HG02798 (cell line): ENCODE measurements around the gene TGM6.
"Not testable (repeated sequence)": the region's sequence is repeated elsewhere in the genome, so short reads cannot be mapped to it uniquely, and the experiment has no call there.

Experiments
- ATAC-seq: cut with Tn5 transposase; IDR thresholded peaks from one replicate; pipeline ENCODE4 v1.9.1; 2021; ENCODE audit warnings: mild to moderate bottlenecking; ENCODE audit not compliant: unreplicated experiment, poor library complexity

The TGM6 gene

DNA sequence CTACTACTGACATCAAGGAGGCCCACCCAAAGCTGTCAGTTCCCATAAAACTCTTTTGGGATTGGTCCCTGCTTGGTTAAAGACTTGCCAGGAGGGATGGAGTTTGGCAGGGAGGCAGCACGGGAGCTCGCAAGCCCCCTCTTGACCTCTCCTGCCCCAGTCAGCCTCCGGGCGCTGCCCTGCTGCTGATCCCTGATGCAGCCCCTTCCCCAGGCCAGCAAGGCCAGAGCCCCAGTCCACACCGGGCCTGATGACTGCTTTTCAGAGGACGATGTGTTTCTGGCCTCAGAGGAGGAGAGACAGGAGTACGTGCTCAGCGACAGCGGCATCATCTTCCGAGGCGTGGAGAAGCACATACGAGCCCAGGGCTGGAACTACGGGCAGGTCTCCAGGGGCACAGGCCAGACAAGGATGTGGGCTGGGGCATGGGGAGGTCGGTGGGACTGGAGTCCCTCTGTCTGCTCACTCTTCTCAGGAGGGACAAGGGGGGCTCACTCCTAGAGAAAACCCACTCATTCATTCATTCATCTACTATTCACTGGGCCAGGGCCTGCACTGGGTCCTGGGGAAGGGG is 15.6 kb downstream of the TGM6 start:
- ATAC-seq, result no peak

DNA sequence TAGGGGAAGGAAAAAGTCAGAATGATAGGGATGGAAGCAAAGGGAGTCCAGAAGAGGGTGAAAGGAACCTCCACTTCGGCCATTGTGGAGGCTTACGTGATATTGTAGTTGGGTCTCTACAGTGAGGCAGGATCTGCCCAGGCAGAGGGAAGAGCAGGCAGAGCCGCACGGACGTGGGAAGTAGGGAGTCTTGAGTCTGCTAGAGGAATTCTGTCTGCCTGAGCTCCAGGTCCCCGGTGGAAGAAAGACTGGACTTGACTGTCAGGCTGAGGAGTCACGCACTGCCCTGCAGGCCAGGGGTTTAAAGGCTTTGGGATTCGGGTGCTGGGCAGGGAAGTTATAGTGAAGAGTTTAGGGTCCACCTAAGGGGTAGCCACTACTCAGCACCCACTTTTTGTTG is 16.4 kb downstream of the TGM6 start:
- no peak for ATAC-seq

DNA sequence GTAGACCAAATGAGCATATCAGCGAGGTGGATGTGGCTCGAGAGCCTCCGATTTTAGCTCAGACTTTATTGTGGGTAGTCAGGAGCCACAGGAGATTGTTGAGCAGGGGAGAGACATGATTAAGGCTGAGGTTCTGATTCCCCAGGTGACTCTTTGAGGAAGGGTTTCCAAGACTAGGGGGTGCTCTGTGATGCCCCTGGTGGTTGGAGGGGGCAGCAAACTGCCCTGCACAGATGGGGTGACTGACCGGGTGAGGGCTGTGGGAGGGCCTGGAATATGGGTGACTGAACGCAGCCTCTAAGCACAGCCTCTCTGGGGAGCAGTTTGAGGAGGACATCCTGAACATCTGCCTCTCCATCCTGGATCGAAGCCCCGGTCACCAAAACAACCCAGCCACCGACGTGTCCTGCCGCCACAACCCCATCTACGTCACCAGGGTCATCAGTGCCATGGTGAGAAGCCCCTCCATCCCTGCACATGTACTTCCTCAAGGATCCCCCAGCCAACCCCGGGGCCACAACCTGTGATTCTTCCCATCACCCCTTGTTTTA is 17.0 kb downstream of the TGM6 start:
- ATAC-seq, result no peak

DNA sequence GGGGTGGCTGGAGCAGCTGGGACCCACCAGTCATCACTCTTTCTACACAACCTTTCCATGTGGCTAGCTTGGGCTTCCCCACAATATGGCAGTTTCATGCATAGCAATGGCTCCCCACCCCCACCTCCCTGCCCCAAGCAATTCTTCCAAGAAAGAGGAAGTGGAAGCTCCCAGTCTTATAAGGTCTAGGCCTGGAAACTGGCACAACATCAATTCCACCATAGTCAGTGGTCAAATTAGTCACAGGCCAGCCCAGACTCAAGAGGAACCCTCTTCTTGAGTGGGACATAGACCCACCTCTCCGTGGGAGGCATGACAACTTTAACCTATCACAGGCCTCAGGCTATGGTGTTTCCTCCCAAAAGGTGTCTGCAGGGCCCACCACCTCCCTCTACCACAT is 17.7 kb downstream of the TGM6 start:
- ATAC-seq, result no peak

DNA sequence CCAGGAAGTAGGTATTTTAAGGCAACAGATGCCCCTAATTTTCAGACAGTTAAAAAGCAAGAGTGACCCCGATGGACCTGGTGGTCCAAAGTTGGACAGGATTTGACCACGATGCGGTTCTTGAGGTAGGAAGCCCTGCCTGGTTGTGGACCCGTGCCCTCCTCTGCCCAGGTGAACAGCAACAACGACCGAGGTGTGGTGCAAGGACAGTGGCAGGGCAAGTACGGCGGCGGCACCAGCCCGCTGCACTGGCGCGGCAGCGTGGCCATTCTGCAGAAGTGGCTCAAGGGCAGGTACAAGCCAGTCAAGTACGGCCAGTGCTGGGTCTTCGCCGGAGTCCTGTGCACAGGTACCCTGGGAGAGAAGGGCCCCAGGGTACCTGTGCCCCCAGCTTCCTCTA is 18.7 kb downstream of the TGM6 start:
- no peak for ATAC-seq

DNA sequence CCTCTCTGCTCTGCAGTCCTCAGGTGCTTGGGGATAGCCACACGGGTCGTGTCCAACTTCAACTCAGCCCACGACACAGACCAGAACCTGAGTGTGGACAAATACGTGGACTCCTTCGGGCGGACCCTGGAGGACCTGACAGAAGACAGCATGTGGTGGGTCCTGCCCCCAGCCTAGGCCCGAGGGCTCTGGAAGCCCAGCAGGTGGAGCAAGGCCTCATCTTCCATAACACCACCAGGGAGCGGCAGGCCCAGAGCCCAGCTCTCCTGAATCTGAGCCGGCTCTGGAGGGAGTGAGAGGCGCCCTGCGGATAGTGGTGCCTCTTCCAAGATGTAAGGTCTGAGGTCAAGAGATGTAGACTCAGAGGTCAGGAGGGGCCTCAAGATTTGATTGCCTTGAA is 19.6 kb downstream of the TGM6 start:
- no peak for ATAC-seq

DNA sequence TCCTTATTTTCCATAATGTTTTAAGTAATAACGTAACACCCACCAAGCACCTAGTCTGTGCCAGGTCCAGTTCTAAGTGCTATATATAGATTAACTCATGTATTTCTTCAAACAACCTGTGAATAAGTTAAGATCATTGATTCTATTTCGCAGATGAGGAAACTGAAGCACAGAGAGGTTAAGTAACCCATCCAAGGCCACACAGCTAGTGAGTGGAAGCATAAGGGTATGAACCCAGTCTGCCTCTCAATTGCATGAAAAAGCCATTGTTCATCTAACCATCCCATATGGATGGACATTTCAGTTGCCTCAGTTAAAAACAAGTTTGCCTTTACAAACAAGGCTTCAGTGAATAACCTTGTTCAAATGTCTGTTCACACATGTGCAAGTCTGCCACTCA is 20.8 kb downstream of the TGM6 start:
- ATAC-seq, result no peak

DNA sequence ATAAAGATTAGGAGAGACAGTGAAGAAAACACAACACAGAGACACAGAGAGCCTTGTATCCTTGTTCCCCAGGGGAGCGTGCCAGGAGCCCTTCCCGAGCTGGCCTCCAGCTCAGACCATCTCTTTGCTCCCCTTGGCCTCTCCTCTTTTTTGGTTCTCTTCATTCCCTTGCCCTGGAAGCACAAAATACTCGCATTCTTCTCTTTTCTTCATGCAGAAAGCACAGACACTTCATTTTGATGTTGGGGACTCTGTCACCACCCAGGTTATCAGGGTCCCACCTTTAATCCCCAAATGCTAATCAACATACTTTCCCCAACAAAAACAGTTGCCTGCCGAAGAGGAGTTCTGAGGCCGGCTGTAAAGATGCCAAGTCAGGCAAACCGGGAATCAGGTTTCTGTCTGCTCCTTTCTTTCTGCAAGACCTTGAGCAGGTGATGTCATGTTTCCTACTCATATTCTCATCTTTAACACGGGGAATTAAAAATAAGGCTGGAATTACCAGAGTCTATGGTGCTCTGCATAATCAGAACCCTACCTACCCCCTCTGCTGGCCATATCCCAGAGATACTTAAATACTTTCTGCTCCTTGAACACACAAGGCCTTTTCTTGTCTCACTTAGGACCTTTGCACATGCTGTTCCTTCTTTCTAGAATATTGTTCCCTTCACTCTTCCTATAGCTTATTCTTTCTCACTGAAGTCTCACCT is 21.7 kb downstream of the TGM6 start:
- ATAC-seq, result no peak

DNA sequence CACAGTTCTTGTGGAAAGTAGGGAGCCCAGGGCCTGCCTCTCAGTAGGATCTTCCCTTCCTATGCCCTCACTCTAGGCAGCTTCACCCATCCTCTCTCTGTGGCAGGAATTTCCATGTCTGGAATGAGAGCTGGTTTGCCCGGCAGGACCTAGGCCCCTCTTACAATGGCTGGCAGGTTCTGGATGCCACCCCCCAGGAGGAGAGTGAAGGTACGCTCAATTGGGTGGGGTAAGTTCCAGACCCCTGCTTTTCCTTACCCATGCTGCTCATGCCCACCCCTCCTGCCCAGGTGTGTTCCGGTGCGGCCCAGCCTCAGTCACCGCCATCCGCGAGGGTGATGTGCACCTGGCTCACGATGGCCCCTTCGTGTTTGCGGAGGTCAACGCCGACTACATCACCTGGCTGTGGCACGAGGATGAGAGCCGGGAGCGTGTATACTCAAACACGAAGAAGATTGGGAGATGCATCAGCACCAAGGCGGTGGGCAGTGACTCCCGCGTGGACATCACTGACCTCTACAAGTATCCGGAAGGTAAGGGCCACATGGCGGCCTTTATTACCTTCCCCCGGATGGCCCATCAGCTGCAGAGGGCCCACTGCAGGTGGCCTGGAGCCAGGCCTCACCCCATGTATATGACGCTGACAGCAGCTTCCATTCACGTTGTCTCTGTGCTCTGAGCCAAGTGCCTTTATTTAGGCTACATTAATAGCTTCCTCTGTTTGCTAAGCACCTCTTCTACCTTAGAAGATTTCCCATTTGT is 22.8 kb downstream of the TGM6 start:
- ATAC-seq, result no peak

DNA sequence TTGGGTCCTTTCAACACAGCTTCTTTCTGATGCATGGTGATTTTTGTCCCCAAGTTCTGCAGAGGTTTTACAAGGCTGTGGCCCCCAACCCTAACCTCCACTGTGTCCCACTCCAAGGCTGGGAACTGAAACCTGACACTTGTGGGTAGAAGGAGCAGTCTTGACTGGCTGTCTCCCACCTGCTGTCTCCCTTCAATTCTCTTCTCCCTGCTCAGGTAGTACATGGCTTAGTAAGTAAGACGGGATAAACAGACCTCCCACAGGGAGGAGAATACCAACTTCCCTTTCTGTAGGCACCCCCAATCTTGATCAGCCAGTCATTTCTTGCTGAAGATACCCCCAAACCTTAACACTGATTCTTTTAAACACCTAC is 25.0 kb downstream of the TGM6 start:
- ATAC-seq, result no peak

DNA sequence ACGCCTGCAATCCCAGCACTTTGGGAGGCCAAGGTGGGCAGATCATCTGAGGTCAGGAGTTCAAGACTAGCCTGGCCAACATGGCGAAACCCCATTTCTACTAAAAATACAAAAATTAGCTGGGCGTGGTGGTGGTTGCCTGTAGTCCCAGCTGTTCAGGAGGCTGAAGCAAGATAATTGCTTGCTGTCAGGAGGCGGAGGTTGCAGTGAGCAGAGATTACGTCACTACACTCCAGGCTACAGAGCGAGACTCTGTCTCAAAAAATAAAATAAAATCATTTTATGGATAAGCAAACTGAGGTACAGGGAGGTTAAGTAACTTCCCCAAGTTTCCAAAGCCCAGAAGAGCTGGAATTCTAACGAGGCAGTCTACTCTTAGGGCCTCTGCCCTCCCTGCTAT is 26.7 kb downstream of the TGM6 start:
- ATAC-seq, result not testable (repeated sequence)

DNA sequence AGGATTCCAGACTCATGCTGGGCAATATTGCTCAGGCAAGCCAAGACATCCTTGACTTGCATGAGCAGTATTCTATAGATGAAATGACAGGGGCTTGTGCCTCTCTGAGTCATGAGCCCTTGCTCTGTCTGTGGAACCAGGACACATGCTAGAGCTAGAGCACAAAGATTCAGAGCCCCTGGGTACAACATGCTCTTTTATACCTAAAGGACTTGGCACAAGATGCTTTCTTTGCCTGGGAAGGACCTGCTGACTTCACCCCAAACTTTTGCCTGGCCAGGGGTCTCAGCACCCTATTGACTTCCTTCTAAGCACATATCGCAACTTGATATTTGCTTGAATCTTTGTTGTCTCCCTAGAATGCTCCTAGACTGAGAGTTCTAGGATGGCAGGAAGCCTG is 27.4 kb downstream of the TGM6 start:
- ATAC-seq, result no peak

DNA sequence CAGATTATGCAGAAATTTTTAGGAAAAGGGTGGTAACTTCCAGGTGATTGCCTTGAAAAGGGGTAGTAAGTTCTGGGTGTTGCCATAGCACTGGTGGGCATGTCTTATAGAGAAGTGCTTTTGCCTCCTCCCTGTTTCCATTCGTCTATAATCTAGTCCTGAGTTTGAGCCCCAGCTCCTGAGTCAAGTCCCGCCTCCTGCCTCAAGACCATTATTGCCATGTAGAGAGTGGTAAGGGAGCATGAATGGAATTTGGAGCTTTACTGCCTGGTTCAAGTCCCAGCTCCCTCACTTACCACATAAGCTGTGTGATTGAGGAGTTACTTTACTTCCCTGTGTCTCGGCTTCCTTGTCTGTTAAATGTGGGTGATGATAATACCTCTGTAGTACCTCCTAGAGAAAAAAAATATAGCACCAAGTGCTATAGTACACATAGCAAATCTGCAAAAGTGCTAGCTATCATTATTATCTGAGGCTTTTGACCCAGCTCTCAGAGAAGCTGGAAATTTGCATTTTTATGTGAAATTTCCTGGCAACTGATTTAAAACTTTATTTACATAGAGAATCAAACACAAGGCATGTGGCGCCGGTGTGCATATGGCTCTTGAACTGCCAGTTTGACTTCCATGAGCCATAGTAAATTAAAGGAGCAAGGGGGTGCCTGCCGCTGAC is 36.0 kb downstream of the TGM6 start:
- ATAC-seq, result no peak

DNA sequence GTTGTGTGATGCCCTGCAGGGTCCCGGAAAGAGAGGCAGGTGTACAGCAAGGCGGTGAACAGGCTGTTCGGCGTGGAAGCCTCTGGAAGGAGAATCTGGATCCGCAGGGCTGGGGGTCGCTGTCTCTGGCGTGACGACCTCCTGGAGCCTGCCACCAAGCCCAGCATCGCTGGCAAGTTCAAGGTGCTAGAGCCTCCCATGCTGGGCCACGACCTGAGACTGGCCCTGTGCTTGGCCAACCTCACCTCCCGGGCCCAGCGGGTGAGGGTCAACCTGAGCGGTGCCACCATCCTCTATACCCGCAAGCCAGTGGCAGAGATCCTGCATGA is 36.5 kb downstream of the TGM6 start:
- ATAC-seq, result no peak

DNA sequence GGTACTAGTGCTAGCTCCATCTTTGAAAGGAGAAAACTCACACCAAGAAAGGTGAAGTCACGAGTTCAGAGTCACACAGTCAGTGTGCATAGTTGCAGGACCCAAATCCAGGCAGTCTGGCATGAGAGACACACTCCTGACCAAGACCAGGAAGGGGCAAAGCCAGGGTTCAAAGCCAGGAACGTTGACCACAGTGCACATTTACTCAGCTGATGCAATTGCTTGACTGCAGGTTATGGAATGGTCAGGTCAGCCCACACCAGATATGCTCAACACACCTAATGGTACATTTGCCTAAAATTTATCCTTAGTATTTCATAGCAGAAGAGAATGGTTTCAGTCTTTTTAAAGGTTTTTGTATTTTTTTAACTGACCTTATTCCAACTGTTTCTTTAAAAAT is 37.7 kb downstream of the TGM6 start:
- ATAC-seq, result no peak

DNA sequence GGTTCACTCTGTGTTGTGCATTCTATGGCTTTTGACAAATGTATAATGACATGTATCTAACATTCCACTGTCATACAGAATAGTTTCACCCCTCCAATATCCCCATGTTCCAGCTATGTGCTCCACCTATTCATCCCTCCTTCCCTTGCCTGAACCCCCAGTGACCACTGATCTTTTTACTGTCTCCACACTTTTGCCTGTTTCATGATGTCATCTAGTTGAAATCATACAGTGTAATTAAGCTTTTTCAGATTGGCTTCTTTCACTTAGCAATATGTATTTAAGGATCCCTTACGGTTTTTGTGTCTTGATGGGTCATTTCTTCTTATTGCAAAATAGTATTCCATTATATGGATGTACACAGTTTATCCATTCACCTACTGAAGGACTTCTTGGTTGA is 39.8 kb downstream of the TGM6 start:
- no peak for ATAC-seq

DNA sequence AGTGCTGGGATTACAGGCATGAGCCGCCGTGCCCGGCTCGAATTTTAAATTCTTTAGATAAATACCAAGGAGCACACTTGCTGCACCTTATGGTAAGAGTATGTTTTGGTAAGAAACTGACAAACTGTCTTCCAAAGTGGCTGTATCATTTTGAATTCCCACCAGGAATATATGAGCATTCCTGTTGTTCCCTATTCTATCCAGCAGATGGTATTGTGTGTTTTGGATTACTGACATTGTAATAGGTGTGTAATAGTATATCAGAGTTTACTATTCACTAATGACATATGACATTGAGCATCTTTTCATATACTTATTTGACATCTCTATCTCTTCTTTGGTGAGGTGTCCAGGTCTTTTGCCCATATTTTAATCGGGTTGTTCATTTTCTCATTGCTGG is 40.5 kb downstream of the TGM6 start:
- ATAC-seq, result no peak

DNA sequence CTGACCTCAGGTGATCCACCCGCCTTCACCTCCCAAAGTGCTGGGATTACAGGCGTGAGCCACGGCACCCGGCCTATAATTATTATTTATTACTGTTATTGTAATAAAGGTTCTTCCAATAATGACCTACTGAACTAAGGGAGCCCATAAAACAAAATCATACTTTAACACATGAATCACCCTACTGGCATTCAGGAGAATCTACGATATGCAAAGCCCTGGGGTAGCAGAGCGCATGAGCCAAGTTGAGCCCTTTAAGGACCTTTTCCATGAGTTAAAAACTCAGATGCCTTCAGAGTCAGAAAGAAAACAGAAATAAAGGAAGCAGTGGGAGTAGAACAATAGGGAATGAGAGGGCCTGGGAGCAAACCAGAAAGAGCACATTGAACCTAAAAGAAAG is 48.4 kb downstream of the TGM6 start:
- no peak for ATAC-seq

DNA sequence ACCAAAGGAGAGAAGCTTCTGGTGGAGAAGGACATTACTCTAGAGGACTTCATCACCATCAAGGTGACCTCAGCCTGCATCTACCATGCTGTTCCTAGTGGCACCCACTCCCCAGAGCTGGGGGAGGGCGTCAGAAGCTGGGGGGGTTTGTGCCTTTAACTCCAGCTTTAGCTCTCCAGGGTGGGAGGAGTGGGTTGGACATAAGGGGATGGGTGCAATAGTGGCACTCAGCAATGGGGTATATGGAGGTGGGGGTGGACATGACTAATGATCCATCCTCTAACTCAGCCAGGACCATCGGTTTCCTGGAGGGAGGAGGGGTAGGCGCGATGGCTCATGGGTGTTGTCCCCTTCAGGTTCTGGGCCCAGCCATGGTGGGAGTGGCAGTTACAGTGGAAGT is 49.8 kb downstream of the TGM6 start:
- ATAC-seq, result no peak

DNA sequence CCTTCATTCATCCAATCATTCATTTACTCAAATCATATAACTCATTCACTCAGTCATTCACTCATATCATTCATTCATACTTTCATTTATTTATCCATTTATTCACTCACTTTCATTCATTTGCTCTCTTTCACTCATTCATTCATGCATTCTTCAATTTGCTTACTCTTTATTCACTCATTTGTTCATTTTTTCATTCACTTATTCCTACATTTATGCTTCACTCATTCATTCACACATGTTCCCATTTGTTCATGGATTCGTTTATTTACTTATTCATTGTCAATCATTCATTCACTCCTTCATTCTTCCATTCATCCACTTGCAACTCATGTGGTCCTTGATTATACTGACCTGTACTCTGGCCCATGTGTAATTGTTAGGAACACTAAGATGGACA is 50.5 kb downstream of the TGM6 start:
- no peak for ATAC-seq

DNA sequence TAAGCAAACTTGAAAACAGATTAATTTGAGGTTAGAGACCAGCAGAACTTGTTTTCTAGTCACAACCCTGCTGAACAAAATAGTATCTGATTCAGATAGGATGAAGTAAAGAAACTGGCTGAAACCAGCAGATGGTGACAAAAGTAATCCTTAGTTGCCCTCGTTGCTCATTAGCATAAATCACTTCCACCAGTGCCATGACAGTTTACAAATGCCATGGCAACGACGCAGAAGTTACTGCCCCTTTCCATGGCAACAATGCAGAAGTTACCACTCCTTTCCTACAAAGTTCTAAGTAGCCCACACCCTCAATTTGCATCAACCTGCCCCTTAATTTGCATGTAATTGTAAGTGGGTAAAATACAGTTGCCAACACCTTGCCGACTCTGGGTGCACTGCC is 66.1 kb downstream of the TGM6 start:
- no peak for ATAC-seq
